T-helper 17 cell (primary cell): ENCODE data around the gene SNPH. TPM values are rescaled to one million over a fixed set of nuclear protein-coding genes. Genes with fewer than 3 reads are reported as not detected.
A peak's percentile ranks its signal among the peaks of the same experiment; 100 is the strongest.
"Not testable (repeated sequence)": the region's sequence is repeated elsewhere in the genome, so short reads cannot be mapped to it uniquely, and the experiment has no call there.

Experiments
- ATAC-seq: fragments of 150-1000 bp; cut with Tn5 transposase; 2 replicates; pipeline ENCODE4 v1.10.0; 2021; ENCODE audit warnings: mild to moderate bottlenecking, moderate library complexity
- DNase-seq, 3 donors: peaks; one replicate each; pipeline versions ENCODE4 v3.0.0 to v3.0.0-alpha.2; 2020 to 2021
- H3K9me3 ChIP-seq: one replicate; pipeline ENCODE4 v1.7.0; 2013; ENCODE audit warnings: low read length, mild to moderate bottlenecking; ENCODE audit not compliant: control insufficient read depth, poor library complexity, severe bottlenecking
- H3K27ac Mint-ChIP-seq: one replicate; pipeline ENCODE4 v1.8.0; 2022; ENCODE audit warnings: mild to moderate bottlenecking, moderate library complexity, mixed read lengths
- H3K27me3 Mint-ChIP-seq: one replicate; pipeline ENCODE4 v1.8.0; 2022; ENCODE audit warnings: mixed read lengths
- H3K36me3 Mint-ChIP-seq: one replicate; pipeline ENCODE4 v1.8.0; 2022; ENCODE audit warnings: low read depth, mixed read lengths
- H3K4me1 Mint-ChIP-seq: one replicate; pipeline ENCODE4 v1.8.0; 2022; ENCODE audit warnings: mild to moderate bottlenecking, mixed read lengths
- H3K4me3 Mint-ChIP-seq: one replicate; pipeline ENCODE4 v1.8.0; 2022; ENCODE audit warnings: mild to moderate bottlenecking, moderate library complexity, mixed read lengths
- total RNA-seq, 4 donors: library from RNA in 2 of 4; stranded (reverse) in 2 of 4; gene quantifications; one replicate each; pipeline ENCODE4 v1.2.3 and lab custom pipeline; 2022 to 2026

The SNPH gene, protein sequence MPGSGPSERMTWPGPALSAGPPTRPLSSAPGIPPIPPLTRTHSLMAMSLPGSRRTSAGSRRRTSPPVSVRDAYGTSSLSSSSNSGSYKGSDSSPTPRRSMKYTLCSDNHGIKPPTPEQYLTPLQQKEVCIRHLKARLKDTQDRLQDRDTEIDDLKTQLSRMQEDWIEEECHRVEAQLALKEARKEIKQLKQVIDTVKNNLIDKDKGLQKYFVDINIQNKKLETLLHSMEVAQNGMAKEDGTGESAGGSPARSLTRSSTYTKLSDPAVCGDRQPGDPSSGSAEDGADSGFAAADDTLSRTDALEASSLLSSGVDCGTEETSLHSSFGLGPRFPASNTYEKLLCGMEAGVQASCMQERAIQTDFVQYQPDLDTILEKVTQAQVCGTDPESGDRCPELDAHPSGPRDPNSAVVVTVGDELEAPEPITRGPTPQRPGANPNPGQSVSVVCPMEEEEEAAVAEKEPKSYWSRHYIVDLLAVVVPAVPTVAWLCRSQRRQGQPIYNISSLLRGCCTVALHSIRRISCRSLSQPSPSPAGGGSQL
- 1 to 10 TPM; 6.7 to 9.4 TPM for total RNA-seq
- 12.8 to 16.5 reads per million in 2 donors for total RNA-seq (lab: John Stamatoyannopoulos, UW)

DNA sequence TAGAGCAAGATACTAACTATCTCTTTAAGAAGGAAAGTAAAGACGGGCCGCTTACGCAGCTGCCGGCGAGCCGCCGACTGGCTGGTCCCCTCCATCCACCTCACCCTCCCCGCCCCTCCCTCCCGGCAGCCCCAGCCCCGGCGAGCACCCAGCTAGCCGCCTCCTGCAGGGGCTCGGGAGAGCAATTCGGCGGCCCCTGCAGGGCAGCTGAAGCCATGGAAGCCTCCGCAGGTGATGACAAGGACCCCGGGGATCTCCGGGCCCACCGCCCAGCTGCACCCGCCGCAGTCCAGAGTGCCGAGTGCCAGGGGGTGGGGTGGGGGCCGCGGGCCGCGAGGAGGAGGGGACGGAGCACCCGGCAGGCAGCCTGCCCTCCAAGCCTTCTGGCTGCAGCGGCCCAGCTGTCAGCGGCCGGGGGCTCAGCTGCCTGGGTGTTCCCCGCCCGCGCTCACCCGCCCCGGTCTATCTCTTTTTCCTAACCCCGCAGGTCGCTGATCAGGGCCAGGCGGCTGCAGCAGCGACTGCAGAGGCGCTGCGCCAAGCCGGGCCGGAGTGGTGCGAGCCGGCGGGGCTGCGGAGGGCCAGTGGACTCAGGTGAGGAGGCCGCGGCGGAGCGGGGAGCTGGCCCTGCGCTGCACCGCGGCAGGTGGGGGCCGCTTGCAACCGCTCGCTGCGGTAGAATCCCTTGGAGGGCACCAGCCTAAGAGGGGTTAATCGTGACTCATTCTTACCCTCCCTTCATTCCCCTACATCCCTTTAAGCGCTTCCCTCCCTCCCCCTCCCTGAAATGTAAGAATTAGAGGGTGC, at the start of gene SNPH:
SNPH (plus strand) TSS at position 128 of the 807 bp plus-strand sequence. CDS start 29,946 bp downstream, outside the sequence.
- peak within 1 kb of the TSS; percentile 94 for H3K27ac Mint-ChIP-seq
- H3K4me3 Mint-ChIP-seq: peak within 1 kb of the TSS; percentile 95
- no peaks in the 10 kb centered on the region for H3K36me3 Mint-ChIP-seq
- H3K4me1 Mint-ChIP-seq: peaks cover 29% of the 10 kb centered on the region
- H3K9me3 ChIP-seq: no peaks in the 10 kb centered on the region
- no peaks in the 10 kb centered on the region for H3K27me3 Mint-ChIP-seq
- peak; percentile 42 to 68 (median 60) for DNase-seq
- peak; percentile 91 for ATAC-seq

DNA sequence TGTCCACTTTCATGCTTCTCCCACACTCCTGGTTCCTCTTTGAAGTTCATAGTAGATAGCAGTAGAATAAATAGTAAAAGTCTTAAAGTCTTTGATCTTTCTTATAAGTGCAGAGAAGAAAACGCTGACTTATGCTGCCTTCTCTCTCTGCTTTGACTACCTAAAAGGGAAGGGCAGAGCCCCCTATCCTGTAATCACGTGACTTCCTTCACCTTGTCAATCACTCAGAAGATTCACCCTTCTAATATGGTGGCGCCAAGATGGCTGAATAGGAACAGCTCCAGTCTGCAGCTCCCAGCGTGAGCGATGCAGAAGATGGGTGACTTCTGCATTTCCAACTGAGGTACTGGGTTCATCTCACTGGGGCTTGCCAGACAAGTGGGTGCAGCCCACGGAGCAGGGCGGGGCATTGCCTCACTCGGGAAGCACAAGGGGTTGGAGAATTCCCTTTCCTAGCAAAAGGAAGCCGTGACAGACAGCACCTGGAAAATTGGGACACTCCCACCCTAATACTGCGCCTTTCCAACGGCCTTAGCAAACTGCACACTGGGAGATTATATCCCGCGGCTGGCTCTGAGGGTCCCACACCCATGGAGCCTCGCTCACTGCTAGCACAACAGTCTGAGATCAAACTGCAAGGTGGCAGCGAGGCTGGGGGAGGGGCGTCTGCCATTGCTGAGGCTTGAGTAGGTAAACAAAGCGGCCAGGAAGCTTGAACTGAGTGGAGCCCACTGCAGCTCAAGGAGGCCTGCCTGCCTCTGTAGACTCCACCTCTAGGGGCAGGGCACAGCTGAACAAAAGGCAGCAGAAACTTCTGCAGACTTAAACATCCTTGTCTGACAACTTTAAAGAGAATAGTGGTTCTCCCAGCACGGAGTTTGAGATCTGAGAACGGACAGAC, 49.3 kb upstream of the SNPH start:
- Mint-ChIP-seq H3K4me1 (peaks cover 25% of the 10 kb centered on the region), H3K27me3 (peaks cover 45% of the 10 kb centered on the region)
- not testable (repeated sequence) for ATAC-seq, H3K36me3 Mint-ChIP-seq, H3K27ac Mint-ChIP-seq, DNase-seq, H3K9me3 ChIP-seq, H3K4me3 Mint-ChIP-seq

DNA sequence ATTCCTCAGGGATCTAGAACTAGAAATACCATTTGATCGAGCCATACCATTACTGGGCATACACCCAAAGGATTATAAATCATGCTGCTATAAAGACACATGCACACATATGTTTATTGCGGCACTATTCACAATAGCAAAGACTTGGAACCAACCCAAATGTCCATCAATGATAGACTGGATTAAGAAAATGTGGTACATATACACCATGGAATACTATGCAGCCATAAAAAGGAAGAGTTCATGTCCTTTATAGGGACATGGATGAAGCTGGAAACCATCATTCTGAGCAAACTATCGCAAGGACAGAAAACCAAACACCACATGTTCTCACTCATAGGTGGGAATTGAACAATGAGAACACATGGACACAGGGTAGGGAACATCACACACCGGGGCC, 43.3 kb upstream of the SNPH start:
- H3K27me3 Mint-ChIP-seq: peaks cover 17% of the 10 kb centered on the region
- not testable (repeated sequence) for H3K36me3 Mint-ChIP-seq, H3K4me1 Mint-ChIP-seq, H3K27ac Mint-ChIP-seq, ATAC-seq, DNase-seq, H3K9me3 ChIP-seq, H3K4me3 Mint-ChIP-seq

DNA sequence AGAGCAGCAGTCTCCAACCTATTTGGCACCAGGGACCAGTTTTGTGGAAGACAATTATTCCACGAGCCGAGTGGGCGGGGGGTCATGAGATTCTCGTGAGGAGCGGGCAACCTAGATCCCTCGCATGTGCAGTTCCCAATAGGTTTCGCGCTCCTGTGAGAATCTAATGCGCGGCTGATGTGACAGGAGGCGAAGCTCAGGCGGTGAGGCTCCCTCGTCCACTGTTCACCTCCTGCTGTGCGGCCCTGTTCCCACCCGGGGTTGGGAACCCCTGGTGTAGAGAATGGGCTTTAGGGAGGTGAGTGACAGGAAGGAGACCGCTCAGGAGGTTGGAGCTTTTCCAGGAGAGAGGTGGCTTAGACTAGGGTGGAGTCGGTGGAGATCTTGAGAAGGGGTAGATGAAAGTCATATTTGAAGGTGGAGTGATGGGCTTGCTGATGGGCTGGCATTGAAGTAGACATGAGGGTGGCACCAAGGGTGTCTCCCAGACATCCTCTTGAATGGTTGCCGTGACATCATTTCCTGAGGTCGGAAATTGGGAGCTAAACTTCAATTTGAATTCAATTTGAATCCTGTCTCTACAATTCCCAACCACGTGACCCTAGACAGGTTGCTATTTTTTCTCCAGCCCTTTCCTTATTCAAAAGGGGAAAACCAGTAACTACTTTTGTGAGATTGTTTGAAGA, 41.7 kb upstream of the SNPH start:
- Mint-ChIP-seq H3K27me3 (peaks cover 14% of the 10 kb centered on the region), H3K4me1 (peaks cover 2% of the 10 kb centered on the region), H3K27ac (no peak overlapping the region), H3K36me3 (no peaks in the 10 kb centered on the region), H3K4me3 (no peak overlapping the region)
- no peaks in the 10 kb centered on the region for H3K9me3 ChIP-seq
- ATAC-seq (no peak), DNase-seq (no peak)

DNA sequence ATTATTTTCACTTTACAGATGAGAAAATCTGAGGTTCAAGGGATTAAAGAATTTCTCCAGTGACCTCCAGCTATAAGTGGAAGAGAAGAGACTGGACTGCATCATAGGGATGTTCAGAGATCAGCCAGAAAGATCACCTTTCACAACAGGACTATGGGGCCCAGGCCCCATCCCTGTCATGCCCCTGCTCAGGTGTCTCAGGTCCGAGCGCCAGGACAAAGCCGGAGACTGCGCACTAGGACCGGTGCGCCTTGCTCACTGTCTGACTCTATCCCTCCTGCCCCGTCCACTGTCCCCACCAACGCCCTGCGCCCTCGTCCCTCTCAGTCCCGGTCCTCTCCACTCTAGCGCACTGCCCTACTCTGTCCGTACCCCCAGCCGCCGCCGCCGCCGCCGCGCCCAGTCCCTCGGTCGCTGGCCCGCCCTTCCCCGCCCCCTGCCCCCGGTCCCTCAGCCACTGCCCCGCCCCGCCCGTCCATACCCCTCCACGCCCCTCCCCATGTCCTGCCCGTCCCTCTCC, 40.8 kb upstream of the SNPH start:
- H3K36me3 Mint-ChIP-seq: no peaks in the 10 kb centered on the region
- H3K4me1 Mint-ChIP-seq: peaks cover 2% of the 10 kb centered on the region
- H3K4me3 Mint-ChIP-seq: peak overlapping the region; percentile 68
- H3K9me3 ChIP-seq: no peaks in the 10 kb centered on the region
- no peak for DNase-seq
- H3K27ac Mint-ChIP-seq: no peak overlapping the region
- ATAC-seq: no peak
- peaks cover 17% of the 10 kb centered on the region for H3K27me3 Mint-ChIP-seq

DNA sequence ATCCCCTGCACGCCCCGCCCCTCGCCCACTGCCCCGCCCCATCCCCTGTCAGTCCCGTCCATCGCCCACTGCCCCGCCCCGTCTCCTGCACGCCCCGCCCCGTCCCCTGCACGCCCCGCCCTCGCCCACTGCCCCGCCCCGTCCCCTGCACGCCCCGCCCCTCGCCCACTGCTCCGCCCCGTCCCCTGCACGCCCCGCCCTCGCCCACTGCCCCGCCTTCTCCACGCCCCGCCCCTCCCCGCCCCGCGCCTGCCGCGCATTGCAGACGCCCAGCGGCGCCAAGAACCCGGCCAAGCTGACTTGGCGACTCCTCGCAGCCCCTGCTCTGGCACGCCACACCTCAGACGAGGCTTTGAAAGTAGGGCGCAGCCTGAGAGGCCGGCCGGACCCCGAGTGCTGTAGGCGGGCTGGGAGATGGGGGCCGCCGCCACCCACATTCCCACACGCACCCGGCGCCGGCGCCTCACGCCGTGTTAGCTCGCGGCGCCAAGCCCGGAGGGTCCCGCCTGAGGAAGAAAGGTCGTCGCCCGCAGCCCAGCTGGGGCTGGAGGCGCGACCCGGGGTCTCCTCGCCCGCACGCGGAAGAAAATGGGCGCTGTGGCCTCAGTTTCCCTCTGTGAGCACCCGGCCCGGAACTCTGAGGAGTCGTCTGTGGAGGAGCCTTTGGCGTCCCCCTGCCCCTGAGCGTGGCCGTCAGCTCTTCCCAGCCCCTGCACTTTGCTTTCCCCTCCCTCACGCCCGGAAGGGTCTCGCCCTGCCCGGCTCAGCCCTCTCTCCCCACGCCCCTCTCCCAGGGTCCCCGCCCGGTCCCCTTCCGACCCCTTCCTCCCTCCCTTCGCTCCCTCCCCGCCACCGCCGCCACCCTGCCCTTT, 40.1 kb upstream of the SNPH start, which contains the start of gene RAD21L1:
RAD21L1 (plus strand) TSS at position 262 of the 872 bp plus-strand sequence. CDS start 2,410 bp downstream, outside the sequence.
- DNase-seq: peak; percentile 56 to 77 (median 74)
- Mint-ChIP-seq H3K4me3 (peak within 1 kb of the TSS; percentile 85), H3K36me3 (no peaks in the 10 kb centered on the region), H3K27ac (no peak within 1 kb of the TSS), H3K4me1 (no peaks in the 10 kb centered on the region), H3K27me3 (peaks cover 17% of the 10 kb centered on the region)
- no peaks in the 10 kb centered on the region for H3K9me3 ChIP-seq
- peak; percentile 86 for ATAC-seq

DNA sequence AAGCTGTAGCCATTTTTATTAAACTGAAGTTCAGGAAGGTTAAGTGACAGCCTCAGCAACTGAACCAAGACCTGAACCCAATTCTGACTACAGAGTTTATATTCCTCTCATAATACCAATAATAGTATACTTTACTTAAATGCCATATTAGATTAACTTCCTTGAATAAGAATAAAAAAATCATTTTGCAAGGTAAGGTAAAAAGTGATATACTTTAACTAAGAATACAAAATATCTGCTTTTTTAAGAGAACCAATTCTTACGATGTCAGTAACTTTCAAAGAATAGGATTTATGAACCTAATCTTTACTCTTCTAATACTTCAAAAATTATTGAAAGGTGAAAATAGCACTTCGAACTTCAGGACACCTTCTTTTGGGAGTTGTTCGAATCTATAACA, 36.6 kb upstream of the SNPH start:
- no peak overlapping the region for H3K27ac Mint-ChIP-seq
- H3K4me1 Mint-ChIP-seq: no peaks in the 10 kb centered on the region
- no peak overlapping the region for H3K4me3 Mint-ChIP-seq
- ATAC-seq (no peak), DNase-seq (no peak)
- no peaks in the 10 kb centered on the region for H3K36me3 Mint-ChIP-seq
- peaks cover 17% of the 10 kb centered on the region for H3K27me3 Mint-ChIP-seq
- H3K9me3 ChIP-seq: no peaks in the 10 kb centered on the region

DNA sequence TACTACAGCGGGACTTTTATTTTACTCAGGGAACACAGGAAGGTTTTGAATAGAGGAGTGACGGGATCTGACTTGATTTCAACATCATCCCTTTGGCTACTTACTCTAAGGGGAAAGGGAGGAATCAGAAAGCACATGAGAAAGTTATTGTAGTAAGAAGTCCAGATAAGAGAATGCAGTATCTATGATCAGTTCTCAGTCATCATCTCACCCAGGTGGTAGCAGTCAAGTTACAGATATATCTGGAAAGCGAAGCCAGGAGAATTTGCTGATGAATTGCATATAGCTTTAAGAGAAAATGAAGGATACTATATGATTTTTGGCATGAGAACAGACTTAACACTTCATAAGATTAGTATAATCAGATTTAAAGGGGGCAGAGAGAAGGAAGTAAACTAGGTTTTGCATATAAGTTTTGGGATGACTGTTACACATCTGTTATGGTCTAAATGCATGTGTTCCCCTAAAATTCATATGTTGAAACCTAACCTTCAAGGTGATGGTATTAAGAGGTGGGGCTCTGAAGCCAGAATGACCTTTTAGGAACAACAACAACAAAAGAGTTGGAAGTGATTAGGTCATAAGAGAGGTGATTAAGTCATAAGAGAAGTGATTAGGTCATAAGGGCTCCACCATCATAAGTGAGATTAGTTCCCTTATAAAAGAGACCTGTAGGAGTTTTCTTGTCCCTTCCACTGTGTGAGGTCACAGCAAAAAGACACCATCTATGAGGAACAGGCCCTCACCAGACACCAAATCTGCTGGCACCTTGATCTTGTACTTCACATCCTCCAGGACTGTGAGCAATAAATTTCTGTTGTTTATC, 33.6 kb upstream of the SNPH start:
- no peaks in the 10 kb centered on the region for H3K9me3 ChIP-seq
- Mint-ChIP-seq H3K27ac (no peak overlapping the region), H3K27me3 (peaks cover 19% of the 10 kb centered on the region), H3K4me3 (no peak overlapping the region), H3K4me1 (no peaks in the 10 kb centered on the region), H3K36me3 (peaks cover 4% of the 10 kb centered on the region)
- DNase-seq (no peak), ATAC-seq (no peak)

DNA sequence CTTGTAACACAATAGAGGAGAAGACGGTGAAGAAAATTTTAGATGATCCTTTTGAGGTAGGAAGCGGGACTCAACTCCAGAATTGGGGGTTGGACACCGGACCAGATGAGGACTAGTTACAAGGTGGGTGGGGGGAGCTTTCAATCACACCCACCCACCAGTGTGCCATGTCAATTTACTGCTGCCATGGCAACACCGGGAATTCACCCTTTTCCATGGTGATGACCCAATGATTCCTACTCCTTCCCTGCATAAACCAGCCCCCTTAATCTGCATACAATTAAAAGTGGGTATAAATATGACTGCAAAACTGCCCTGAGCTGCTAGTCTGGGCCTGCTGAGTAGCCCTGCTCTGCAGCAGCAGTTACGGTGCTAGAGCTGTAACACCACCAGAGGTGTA, 25.5 kb upstream of the SNPH start:
- Mint-ChIP-seq H3K27ac (no peak overlapping the region), H3K4me3 (no peak overlapping the region), H3K27me3 (peaks cover 34% of the 10 kb centered on the region)

DNA sequence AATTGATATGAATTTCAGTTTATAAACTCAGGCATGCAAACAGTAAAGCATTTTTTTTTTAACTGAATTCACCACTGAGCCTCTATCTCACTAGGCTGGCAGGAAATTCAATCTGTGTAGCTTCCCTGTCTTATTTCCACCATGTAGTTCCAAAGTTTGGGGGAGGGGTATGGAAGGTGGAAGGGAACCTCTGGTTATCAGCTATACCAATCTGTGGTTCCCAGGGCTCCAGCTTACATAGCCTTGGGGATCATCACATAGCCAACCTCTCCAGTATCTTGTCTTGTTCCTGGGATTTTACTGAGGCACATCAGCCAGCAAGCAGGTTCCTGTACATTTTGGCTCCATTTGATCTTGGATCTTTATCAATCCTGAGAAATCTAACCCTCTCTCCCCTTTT, 24.6 kb upstream of the SNPH start:
- DNase-seq: no peak
- no peaks in the 10 kb centered on the region for H3K4me1 Mint-ChIP-seq
- peaks cover 33% of the 10 kb centered on the region for H3K27me3 Mint-ChIP-seq
- H3K36me3 Mint-ChIP-seq: no peaks in the 10 kb centered on the region
- no peak for ATAC-seq
- no peak overlapping the region for H3K4me3 Mint-ChIP-seq
- H3K9me3 ChIP-seq: no peaks in the 10 kb centered on the region
- no peak overlapping the region for H3K27ac Mint-ChIP-seq

More for the DNA sequence above, 25.5 kb upstream of the SNPH start:
- no peaks in the 10 kb centered on the region for H3K9me3 ChIP-seq
- DNase-seq: no peak
- no peak for ATAC-seq
- H3K36me3 Mint-ChIP-seq: peaks cover 4% of the 10 kb centered on the region
- no peaks in the 10 kb centered on the region for H3K4me1 Mint-ChIP-seq

DNA sequence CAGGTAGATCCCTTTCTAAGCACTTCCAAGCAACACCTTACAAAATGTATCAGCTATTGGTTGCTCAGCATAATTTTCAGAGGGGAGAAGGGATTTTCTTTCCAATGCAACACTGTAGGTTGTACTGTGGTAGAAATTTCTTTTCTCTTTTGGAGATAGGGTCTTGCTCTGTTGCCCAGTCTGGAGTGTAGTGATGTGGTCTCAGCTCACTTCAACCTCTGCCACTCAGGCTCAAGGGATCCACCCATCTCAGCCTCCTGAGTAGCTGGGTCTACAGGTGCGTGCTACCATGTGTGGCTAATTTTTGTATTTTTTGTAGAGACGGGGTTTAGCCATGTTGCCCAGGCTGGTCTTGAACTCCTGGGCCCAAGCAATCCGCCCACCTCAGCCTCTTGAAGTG, 24.0 kb upstream of the SNPH start:
- Mint-ChIP-seq H3K27ac (no peak overlapping the region), H3K4me1 (no peaks in the 10 kb centered on the region), H3K36me3 (no peaks in the 10 kb centered on the region), H3K27me3 (peaks cover 33% of the 10 kb centered on the region), H3K4me3 (no peak overlapping the region)
- no peaks in the 10 kb centered on the region for H3K9me3 ChIP-seq
- DNase-seq (no peak), ATAC-seq (no peak)
